ENCODE measurements around the gene OMG.

DNA sequence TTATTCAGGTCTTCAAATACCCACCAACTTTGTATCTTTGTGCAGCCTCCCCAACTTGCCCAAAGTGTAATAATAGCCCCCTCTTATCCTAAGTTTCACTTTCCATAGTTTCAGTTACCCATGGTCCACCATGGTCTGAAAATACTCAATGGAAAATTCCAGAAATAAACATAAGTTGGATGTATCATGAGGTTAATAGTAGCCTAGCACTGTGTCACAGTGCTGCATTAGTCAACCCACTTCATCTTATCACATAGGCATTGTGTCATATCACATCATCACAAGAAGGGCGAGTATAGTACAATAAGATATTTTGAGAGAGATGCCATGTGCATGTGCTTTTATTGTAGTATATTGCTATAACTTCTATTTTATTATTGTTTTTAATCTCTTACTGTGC, 21.9 kb downstream of the OMG start:
- TF ChIP-seq, protein P1, sequence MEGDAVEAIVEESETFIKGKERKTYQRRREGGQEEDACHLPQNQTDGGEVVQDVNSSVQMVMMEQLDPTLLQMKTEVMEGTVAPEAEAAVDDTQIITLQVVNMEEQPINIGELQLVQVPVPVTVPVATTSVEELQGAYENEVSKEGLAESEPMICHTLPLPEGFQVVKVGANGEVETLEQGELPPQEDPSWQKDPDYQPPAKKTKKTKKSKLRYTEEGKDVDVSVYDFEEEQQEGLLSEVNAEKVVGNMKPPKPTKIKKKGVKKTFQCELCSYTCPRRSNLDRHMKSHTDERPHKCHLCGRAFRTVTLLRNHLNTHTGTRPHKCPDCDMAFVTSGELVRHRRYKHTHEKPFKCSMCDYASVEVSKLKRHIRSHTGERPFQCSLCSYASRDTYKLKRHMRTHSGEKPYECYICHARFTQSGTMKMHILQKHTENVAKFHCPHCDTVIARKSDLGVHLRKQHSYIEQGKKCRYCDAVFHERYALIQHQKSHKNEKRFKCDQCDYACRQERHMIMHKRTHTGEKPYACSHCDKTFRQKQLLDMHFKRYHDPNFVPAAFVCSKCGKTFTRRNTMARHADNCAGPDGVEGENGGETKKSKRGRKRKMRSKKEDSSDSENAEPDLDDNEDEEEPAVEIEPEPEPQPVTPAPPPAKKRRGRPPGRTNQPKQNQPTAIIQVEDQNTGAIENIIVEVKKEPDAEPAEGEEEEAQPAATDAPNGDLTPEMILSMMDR (IDR thresholded peaks at IDR 0.05; ENCODE audit: poor library complexity) = no peak
- no peak for TF ChIP-seq EZH2 (IDR thresholded peaks at IDR 0.05; ENCODE audit: borderline replicate concordance)
- TF ChIP-seq EZH2phosphoT487 (IDR thresholded peaks at IDR 0.05; ENCODE audit: low read depth, severe bottlenecking, unreplicated experiment) = no peak

Data from hepatocyte (in vitro differentiated cells).